Superior temporal gyrus (tissue), 1 donor: ENCODE data around the gene RPL10L.

Experiments used
- DNase-seq: peaks from one replicate; pipeline ENCODE4 v3.0.0-alpha.2; 2016; ENCODE audit errors: extremely low spot score

Gene RPL10L

GRCh38 chr14:46651526-46652144 lies at the start of gene RPL10L:
TSS of gene RPL10L (minus strand) at chr14:46651781. CDS start at chr14:46651736, 45 bp downstream.
- DNase-seq: no peak

GRCh38 chr14:46691819-46692218 lies 40.2 kb upstream of the RPL10L start:
- DNase-seq: no peak

GRCh38 chr14:46686652-46687051 lies 35.1 kb upstream of the RPL10L start:
- no peak for DNase-seq

GRCh38 chr14:46672128-46672527 lies 20.5 kb upstream of the RPL10L start:
- no peak for DNase-seq

GRCh38 chr14:46663382-46663781 lies 11.8 kb upstream of the RPL10L start:
- DNase-seq: no peak

GRCh38 chr14:46661728-46662127 lies 10.1 kb upstream of the RPL10L start:
- no peak for DNase-seq

GRCh38 chr14:46653031-46653755 lies 1.6 kb upstream of the RPL10L start:
- DNase-seq: no peak

GRCh38 chr14:46646796-46647195 lies 4.8 kb downstream of the RPL10L start:
- DNase-seq: no peak

- DNase-seq: no peak
These were observed 24.7 kb downstream of the RPL10L start for GRCh38 chr14:46626876-46627275.
